VCaP (cell line): ENCODE data around the gene ZNF536.
A peak's percentile ranks its signal among the peaks of the same experiment; 100 is the strongest.
"Not testable (repeated sequence)": the region's sequence is repeated elsewhere in the genome, so short reads cannot be mapped to it uniquely, and the experiment has no call there.

ENCODE experiments used
- H3K27ac ChIP-seq: fragments of 450-650 bp; 2 replicates; pipeline ENCODE4 v1.5.1; 2017
- TF ChIP-seq, protein P1 (sequence below): fragments of 450-650 bp; conservative IDR thresholded peaks from 2 replicates; pipeline ENCODE4 v1.5.1; 2017; ENCODE audit warnings: mild to moderate bottlenecking, moderate library complexity

Gene ZNF536

GRCh38 chr19:30497034-30497433 is 124.8 kb downstream of the ZNF536 start:
- no peak overlapping the region for H3K27ac ChIP-seq
- TF ChIP-seq, protein P1, sequence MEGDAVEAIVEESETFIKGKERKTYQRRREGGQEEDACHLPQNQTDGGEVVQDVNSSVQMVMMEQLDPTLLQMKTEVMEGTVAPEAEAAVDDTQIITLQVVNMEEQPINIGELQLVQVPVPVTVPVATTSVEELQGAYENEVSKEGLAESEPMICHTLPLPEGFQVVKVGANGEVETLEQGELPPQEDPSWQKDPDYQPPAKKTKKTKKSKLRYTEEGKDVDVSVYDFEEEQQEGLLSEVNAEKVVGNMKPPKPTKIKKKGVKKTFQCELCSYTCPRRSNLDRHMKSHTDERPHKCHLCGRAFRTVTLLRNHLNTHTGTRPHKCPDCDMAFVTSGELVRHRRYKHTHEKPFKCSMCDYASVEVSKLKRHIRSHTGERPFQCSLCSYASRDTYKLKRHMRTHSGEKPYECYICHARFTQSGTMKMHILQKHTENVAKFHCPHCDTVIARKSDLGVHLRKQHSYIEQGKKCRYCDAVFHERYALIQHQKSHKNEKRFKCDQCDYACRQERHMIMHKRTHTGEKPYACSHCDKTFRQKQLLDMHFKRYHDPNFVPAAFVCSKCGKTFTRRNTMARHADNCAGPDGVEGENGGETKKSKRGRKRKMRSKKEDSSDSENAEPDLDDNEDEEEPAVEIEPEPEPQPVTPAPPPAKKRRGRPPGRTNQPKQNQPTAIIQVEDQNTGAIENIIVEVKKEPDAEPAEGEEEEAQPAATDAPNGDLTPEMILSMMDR = no peak

DNA sequence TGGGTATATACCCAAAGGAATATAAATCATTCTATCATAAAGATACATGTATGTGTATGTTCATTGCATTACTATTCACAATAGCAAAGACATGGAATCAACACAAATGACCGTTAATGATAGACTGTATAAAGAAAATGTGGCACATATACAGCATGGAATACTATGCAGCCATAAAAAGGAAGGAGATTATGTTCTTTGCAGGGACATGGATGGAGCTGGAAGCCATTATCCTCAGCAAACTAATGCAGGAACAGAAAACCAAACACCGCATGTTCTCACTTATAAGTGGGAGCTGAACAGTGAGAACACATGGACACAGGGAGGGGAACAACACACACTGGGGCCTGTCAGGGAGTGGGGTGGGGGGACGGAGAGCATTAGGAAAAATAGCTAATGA is 125.9 kb downstream of the ZNF536 start:
- not testable (repeated sequence) for H3K27ac ChIP-seq

- TF ChIP-seq, protein P1 = peak; percentile 42
- no peak overlapping the region for H3K27ac ChIP-seq
Measured at GRCh38 chr19:30498707-30499106, 126.5 kb downstream of the ZNF536 start.

- TF ChIP-seq, protein P1 = no peak
Measured at GRCh38 chr19:30504272-30504671, 132.1 kb downstream of the ZNF536 start.

DNA sequence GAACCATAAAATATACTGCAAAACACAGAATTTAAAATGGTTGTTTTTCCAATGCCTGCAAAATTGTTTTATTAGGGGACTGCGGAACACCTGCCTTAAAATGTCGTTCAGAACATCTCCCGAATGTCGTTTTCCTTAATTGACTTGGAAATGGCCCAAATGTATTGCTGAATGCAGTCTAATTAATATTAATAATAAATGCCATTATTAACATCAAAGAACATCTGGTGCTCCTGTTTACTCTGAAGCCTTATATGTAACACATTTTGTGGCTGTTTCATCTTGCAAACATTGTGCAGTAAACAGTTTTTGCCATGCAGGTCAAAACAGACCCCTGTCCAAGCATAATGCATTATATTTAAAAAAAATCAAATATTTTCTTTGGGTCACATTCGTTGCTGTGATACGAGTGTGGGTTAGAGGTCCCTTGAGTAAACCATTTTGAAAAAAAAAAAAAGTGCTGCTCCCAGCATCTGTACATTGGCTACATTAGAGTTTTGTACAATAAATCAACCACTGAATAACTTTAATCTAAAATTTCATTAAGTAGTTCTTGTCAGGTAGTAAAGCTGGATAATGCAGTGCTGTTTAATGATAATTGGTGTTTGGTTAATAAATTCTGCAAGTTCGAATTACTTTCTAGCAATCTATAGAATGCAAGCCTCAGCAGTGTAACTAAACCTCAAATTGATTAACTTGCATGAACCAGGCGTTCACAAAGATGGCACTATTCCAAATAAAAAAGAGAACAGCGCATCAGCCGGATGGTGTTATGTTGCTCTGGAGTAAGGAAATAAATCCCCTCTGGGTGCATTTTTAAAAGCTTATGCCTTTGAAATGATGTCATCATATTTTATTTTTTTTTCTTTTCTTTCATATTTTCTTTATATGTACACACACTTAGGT is 140.2 kb downstream of the ZNF536 start:
- no peak overlapping the region for H3K27ac ChIP-seq
- TF ChIP-seq, protein P1 = no peak

More at GRCh38 chr19:30504272-30504671, 132.1 kb downstream of the ZNF536 start:
- H3K27ac ChIP-seq = no peak overlapping the region

GRCh38 chr19:30513082-30513411 is 140.9 kb downstream of the ZNF536 start:
- TF ChIP-seq, protein P1 = no peak
- no peak overlapping the region for H3K27ac ChIP-seq

- TF ChIP-seq, protein P1 = no peak
- no peak overlapping the region for H3K27ac ChIP-seq
Measured at GRCh38 chr19:30516111-30516510, 143.9 kb downstream of the ZNF536 start.

- TF ChIP-seq, protein P1 = no peak
- H3K27ac ChIP-seq = no peak overlapping the region
Measured at GRCh38 chr19:30516531-30516930, 144.3 kb downstream of the ZNF536 start.
